Measurements from ENCODE around the gene PPP3CA. TPM values are rescaled to one million over a fixed set of nuclear protein-coding genes. Genes with fewer than 3 reads are reported as not detected.

Gene PPP3CA
- total RNA-seq, 1 experiment from 2014 or later: 133 TPM

DNA sequence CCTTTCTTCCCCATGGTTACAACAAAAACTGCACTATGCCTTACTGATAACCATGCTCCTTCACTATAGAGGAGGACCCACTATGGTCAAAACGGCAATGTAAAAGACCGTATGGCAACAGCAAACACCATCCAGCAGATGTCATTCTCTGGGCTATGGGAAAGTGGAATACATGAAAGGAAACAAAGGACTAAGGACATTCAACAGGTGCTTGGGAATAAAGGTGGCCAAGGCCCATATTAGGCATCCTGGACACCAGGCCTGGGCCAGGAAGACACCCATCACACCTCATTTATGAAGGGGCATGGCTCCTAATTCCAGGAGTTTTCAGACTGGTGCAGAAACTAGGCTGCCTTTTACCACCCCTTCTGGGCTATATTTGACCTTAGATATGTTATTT is 268.4 kb downstream of the PPP3CA start:
- Histone ChIP-seq H3K9me3 (ENCODE audit: control insufficient read depth in 1 of 2, insufficient read depth in 1 of 2, low read depth in 1 of 2, low read length in 2 of 2) (no peaks in the 10 kb centered on the region), H3K27ac (ENCODE audit: low read depth, low read length) (no peak overlapping the region), H4K20me1 (ENCODE audit: insufficient read depth) (no peaks in the 10 kb centered on the region), H3K4me1 (ENCODE audit: control insufficient read depth in 1 of 2, insufficient read depth in 2 of 2, low read length in 2 of 2) (peaks cover 0 to 4% of the 10 kb centered on the region in 2 experiments; a peak in 1 of 4 replicates), H3K79me2 (ENCODE audit: insufficient read depth, low read length) (no peaks in the 10 kb centered on the region), H3K9ac (ENCODE audit: low read length) (no peak overlapping the region), H3K27me3 (ENCODE audit: insufficient read depth, low read length) (no peaks in the 10 kb centered on the region), H3K4me3 (replicated peaks in 1 of 2; ENCODE audit: low read depth in 1 of 2, low read length in 2 of 2) (no peak overlapping the region), H3K36me3 (ENCODE audit: control insufficient read depth in 1 of 2, insufficient read depth in 2 of 2, low read length in 2 of 2) (peaks cover 0 to 5% of the 10 kb centered on the region in 2 experiments; a peak in 3 of 4 replicates), H2AFZ (ENCODE audit: low read depth, low read length, poor library complexity, severe bottlenecking) (no peak overlapping the region), H3K9me2 (ENCODE audit: insufficient read depth) (no peaks in the 10 kb centered on the region; the same call in 1 of the 2 replicates), H3K4me2 (ENCODE audit: low read length) (no peak overlapping the region)
- TF ChIP-seq SIN3A (IDR thresholded peaks at IDR 0.05; ENCODE audit: low read depth) (no peak), POLR2A (IDR thresholded peaks at IDR 0.05; ENCODE audit: borderline replicate concordance, extremely low read depth, insufficient read depth, insufficient read length) (no peak), SP1 (IDR thresholded peaks at IDR 0.05; ENCODE audit: low read depth) (no peak), JUND (IDR thresholded peaks at IDR 0.05) (no peak), TCF7L2 (IDR thresholded peaks at IDR 0.05; ENCODE audit: borderline replicate concordance, extremely low read depth, insufficient read depth, insufficient read length) (no peak), RAD21 (IDR thresholded peaks at IDR 0.05; ENCODE audit: low read depth) (no peak), ZFX (IDR thresholded peaks at IDR 0.05) (no peak), ZNF274 (IDR thresholded peaks at IDR 0.05; ENCODE audit: low read depth, low read length) (no peak), EZH2 (IDR thresholded peaks at IDR 0.05) (no peak), POLR2AphosphoS5 (IDR thresholded peaks at IDR 0.05; ENCODE audit: low read depth, low read length) (no peak), CEBPB (IDR thresholded peaks at IDR 0.05; ENCODE audit: low read depth) (no peak)
- TF ChIP-seq, protein P1, sequence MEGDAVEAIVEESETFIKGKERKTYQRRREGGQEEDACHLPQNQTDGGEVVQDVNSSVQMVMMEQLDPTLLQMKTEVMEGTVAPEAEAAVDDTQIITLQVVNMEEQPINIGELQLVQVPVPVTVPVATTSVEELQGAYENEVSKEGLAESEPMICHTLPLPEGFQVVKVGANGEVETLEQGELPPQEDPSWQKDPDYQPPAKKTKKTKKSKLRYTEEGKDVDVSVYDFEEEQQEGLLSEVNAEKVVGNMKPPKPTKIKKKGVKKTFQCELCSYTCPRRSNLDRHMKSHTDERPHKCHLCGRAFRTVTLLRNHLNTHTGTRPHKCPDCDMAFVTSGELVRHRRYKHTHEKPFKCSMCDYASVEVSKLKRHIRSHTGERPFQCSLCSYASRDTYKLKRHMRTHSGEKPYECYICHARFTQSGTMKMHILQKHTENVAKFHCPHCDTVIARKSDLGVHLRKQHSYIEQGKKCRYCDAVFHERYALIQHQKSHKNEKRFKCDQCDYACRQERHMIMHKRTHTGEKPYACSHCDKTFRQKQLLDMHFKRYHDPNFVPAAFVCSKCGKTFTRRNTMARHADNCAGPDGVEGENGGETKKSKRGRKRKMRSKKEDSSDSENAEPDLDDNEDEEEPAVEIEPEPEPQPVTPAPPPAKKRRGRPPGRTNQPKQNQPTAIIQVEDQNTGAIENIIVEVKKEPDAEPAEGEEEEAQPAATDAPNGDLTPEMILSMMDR (IDR thresholded peaks at IDR 0.05 in 2 of 3, conservative IDR thresholded peaks at IDR 0.05 in 1 of 3; ENCODE audit: borderline replicate concordance in 1 of 3, insufficient read depth in 1 of 3, low read depth in 2 of 3, low read length in 2 of 3): no peak
- TF ChIP-seq, protein P2, sequence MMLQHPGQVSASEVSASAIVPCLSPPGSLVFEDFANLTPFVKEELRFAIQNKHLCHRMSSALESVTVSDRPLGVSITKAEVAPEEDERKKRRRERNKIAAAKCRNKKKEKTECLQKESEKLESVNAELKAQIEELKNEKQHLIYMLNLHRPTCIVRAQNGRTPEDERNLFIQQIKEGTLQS (IDR thresholded peaks at IDR 0.05): no peak
- TF ChIP-seq, protein P3, sequence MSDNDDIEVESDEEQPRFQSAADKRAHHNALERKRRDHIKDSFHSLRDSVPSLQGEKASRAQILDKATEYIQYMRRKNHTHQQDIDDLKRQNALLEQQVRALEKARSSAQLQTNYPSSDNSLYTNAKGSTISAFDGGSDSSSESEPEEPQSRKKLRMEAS (IDR thresholded peaks at IDR 0.05): no peak
- TF ChIP-seq, protein P4, sequence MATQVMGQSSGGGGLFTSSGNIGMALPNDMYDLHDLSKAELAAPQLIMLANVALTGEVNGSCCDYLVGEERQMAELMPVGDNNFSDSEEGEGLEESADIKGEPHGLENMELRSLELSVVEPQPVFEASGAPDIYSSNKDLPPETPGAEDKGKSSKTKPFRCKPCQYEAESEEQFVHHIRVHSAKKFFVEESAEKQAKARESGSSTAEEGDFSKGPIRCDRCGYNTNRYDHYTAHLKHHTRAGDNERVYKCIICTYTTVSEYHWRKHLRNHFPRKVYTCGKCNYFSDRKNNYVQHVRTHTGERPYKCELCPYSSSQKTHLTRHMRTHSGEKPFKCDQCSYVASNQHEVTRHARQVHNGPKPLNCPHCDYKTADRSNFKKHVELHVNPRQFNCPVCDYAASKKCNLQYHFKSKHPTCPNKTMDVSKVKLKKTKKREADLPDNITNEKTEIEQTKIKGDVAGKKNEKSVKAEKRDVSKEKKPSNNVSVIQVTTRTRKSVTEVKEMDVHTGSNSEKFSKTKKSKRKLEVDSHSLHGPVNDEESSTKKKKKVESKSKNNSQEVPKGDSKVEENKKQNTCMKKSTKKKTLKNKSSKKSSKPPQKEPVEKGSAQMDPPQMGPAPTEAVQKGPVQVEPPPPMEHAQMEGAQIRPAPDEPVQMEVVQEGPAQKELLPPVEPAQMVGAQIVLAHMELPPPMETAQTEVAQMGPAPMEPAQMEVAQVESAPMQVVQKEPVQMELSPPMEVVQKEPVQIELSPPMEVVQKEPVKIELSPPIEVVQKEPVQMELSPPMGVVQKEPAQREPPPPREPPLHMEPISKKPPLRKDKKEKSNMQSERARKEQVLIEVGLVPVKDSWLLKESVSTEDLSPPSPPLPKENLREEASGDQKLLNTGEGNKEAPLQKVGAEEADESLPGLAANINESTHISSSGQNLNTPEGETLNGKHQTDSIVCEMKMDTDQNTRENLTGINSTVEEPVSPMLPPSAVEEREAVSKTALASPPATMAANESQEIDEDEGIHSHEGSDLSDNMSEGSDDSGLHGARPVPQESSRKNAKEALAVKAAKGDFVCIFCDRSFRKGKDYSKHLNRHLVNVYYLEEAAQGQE (IDR thresholded peaks at IDR 0.05; ENCODE audit: low read depth): no peak
- TF ChIP-seq, protein P5, sequence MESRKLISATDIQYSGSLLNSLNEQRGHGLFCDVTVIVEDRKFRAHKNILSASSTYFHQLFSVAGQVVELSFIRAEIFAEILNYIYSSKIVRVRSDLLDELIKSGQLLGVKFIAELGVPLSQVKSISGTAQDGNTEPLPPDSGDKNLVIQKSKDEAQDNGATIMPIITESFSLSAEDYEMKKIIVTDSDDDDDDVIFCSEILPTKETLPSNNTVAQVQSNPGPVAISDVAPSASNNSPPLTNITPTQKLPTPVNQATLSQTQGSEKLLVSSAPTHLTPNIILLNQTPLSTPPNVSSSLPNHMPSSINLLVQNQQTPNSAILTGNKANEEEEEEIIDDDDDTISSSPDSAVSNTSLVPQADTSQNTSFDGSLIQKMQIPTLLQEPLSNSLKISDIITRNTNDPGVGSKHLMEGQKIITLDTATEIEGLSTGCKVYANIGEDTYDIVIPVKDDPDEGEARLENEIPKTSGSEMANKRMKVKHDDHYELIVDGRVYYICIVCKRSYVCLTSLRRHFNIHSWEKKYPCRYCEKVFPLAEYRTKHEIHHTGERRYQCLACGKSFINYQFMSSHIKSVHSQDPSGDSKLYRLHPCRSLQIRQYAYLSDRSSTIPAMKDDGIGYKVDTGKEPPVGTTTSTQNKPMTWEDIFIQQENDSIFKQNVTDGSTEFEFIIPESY (IDR thresholded peaks at IDR 0.05; ENCODE audit: extremely low read depth, insufficient replicate concordance, low read length): no peak
- BruUV-seq (replicated peaks): no TSS peak
- ChIA-PET POLR2A (no interaction called here), CTCF (no interaction called here), RAD21 (ENCODE audit: low non-redundant PET in 1 of 2, low total read pairs in 2 of 2, uncharacterized antibody in 2 of 2, unreplicated experiment in 2 of 2) (interaction anchor here in 1 of 2 experiments (0.6 kb wide), 1 partner anchor 53 kb away, joined by 5 read pairs; no protein-coding TSS in a partner anchor)
- DNase-seq (ENCODE audit: low read depth, low spot score) (no peak), ATAC-seq (no peak)
- intact Hi-C loops (cut with micrococcal nuclease): no loop called here

Data from HCT116 (cell line).